Vagina (tissue), 2 donors: ENCODE results near the gene LRIT1. TPM values are rescaled to one million over a fixed set of nuclear protein-coding genes. Genes with fewer than 3 reads are reported as not detected.

Experiments used
- DNase-seq, 2 donors: peaks; one replicate each; pipeline ENCODE4 v3.0.0-alpha.2; 2017; ENCODE audit errors: extremely low spot score in 2 of 2
- H3K27ac ChIP-seq: fragments of 200-600 bp; sonication (generic); one replicate; pipeline ENCODE4 v1.5.1; 2019
- H3K27me3 ChIP-seq: fragments of 200-600 bp; sonication (generic); one replicate; pipeline ENCODE4 v1.5.1; 2019
- H3K36me3 ChIP-seq, 2 donors: fragments of 200-600 bp; sonication (generic); one replicate each; pipeline ENCODE4 v1.5.1; 2017 to 2019
- H3K4me1 ChIP-seq: fragments of 200-600 bp; sonication (generic); one replicate; pipeline ENCODE4 v1.5.1; 2019
- H3K4me3 ChIP-seq, 2 donors: fragments of 200-600 bp; sonication (generic); 1 replicate in 1 of 2; 2 replicates in 1 of 2; pipeline ENCODE4 v1.5.1; 2016 to 2019
- H3K9me3 ChIP-seq: fragments of 200-600 bp; sonication (generic); one replicate; pipeline ENCODE4 v1.5.1; 2019
- CTCF ChIP-seq, 3 experiments: fragments of 450-650 bp in 2 of 3; fragments of 200-600 bp in 1 of 3; sonication (generic) in 1 of 3; IDR thresholded peaks; one replicate each; pipeline ENCODE4 v1.5.1; 2017 to 2019; ENCODE audit warnings: antibody characterized with exemption in 3 of 3, mild to moderate bottlenecking in 2 of 3, moderate library complexity in 2 of 3
- POLR2A ChIP-seq, 2 donors: fragments of 450-650 bp; IDR thresholded peaks; one replicate each; pipeline ENCODE4 v1.6.1; 2017; ENCODE audit warnings: antibody characterized with exemption in 2 of 2, mild to moderate bottlenecking in 2 of 2, moderate library complexity in 2 of 2
- POLR2AphosphoS5 ChIP-seq, 2 donors: sonication (generic); formaldehyde crosslinking; IDR thresholded peaks; one replicate each; pipeline ENCODE4 v1.9.0; 2017; ENCODE audit warnings: antibody characterized with exemption in 2 of 2, mild to moderate bottlenecking in 2 of 2, low read depth in 1 of 2; ENCODE audit not compliant: insufficient read depth in 1 of 2
- intact Hi-C: fragments of 100-400 bp; cut with DNase I; formaldehyde crosslinking; loops from one replicate; pipeline ENCODE4 v1.15.1; 2023
- total RNA-seq: library from RNA; depleted of rRNA; stranded (reverse); fragments of >200 nt; gene quantifications from one replicate; pipeline ENCODE4 v1.2.3, GENCODE V29; 2016

The LRIT1 gene
- total RNA-seq, 1 donor from 2014 or later, result not detected

- H3K27me3 ChIP-seq, result no peaks in the 10 kb centered on the region
- no peak for TF ChIP-seq POLR2A (IDR thresholded peaks at IDR 0.05)
- TF ChIP-seq POLR2AphosphoS5 (IDR thresholded peaks at IDR 0.05; ENCODE audit: insufficient read depth in 1 of 2, low read depth in 1 of 2), result no peak
- no peak overlapping the region for H3K4me3 ChIP-seq
- no peaks in the 10 kb centered on the region for H3K36me3 ChIP-seq
- no peaks in the 10 kb centered on the region for H3K9me3 ChIP-seq
- peak; percentile 69 to 84 for DNase-seq
- H3K4me1 ChIP-seq, result no peaks in the 10 kb centered on the region
- no peak overlapping the region for H3K27ac ChIP-seq
- intact Hi-C loops, result loop anchor here (5.0 kb wide), 1 partner anchor 275 kb away; no protein-coding TSS in a partner anchor
Observed at GRCh38 chr10:84262190-84262956, 21.0 kb upstream of the LRIT1 start.

GRCh38 chr10:84261236-84261915 lies 20.0 kb upstream of the LRIT1 start:
- no peaks in the 10 kb centered on the region for H3K9me3 ChIP-seq
- DNase-seq, result peak in 1 of 2 donors; percentile 46
- no peak overlapping the region for H3K4me3 ChIP-seq
- no peaks in the 10 kb centered on the region for H3K27me3 ChIP-seq
- H3K4me1 ChIP-seq, result no peaks in the 10 kb centered on the region
- intact Hi-C loops, result loop anchor here (5.0 kb wide), 1 partner anchor 276 kb away; no protein-coding TSS in a partner anchor
- H3K36me3 ChIP-seq, result no peaks in the 10 kb centered on the region
- no peak for TF ChIP-seq CTCF (IDR thresholded peaks at IDR 0.05)
- no peak for TF ChIP-seq POLR2A (IDR thresholded peaks at IDR 0.05)
- TF ChIP-seq POLR2AphosphoS5 (IDR thresholded peaks at IDR 0.05; ENCODE audit: insufficient read depth in 1 of 2, low read depth in 1 of 2), result no peak
- H3K27ac ChIP-seq, result no peak overlapping the region

GRCh38 chr10:84258034-84258695 lies 16.8 kb upstream of the LRIT1 start:
- intact Hi-C loops, result no loop called here
- H3K9me3 ChIP-seq, result no peaks in the 10 kb centered on the region
- DNase-seq, result peak in 1 of 2 donors; percentile 67
- no peaks in the 10 kb centered on the region for H3K36me3 ChIP-seq
- TF ChIP-seq POLR2AphosphoS5 (IDR thresholded peaks at IDR 0.05; ENCODE audit: insufficient read depth in 1 of 2, low read depth in 1 of 2), result no peak
- no peaks in the 10 kb centered on the region for H3K4me1 ChIP-seq
- H3K27ac ChIP-seq, result no peak overlapping the region
- no peak overlapping the region for H3K4me3 ChIP-seq
- H3K27me3 ChIP-seq, result no peaks in the 10 kb centered on the region

GRCh38 chr10:84257343-84258020 lies 16.1 kb upstream of the LRIT1 start:
- H3K4me1 ChIP-seq, result no peaks in the 10 kb centered on the region
- peak; percentile 52 to 67 for DNase-seq
- no peaks in the 10 kb centered on the region for H3K27me3 ChIP-seq
- H3K9me3 ChIP-seq, result no peaks in the 10 kb centered on the region
- intact Hi-C loops, result no loop called here
- no peak overlapping the region for H3K27ac ChIP-seq
- no peak overlapping the region for H3K4me3 ChIP-seq
- TF ChIP-seq POLR2A (IDR thresholded peaks at IDR 0.05), result no peak
- TF ChIP-seq POLR2AphosphoS5 (IDR thresholded peaks at IDR 0.05; ENCODE audit: insufficient read depth in 1 of 2, low read depth in 1 of 2), result no peak
- TF ChIP-seq CTCF (IDR thresholded peaks at IDR 0.05), result no peak
- H3K36me3 ChIP-seq, result no peaks in the 10 kb centered on the region

- intact Hi-C loops, result no loop called here
- Histone ChIP-seq H3K4me1 (no peaks in the 10 kb centered on the region), H3K4me3 (no peak overlapping the region), H3K36me3 (no peaks in the 10 kb centered on the region), H3K27me3 (no peaks in the 10 kb centered on the region), H3K27ac (no peak overlapping the region), H3K9me3 (no peaks in the 10 kb centered on the region)
- TF ChIP-seq CTCF (IDR thresholded peaks at IDR 0.05) (no peak), POLR2A (IDR thresholded peaks at IDR 0.05) (no peak), POLR2AphosphoS5 (IDR thresholded peaks at IDR 0.05; ENCODE audit: insufficient read depth in 1 of 2, low read depth in 1 of 2) (no peak)
- peak; percentile 82 to 93 for DNase-seq
Observed at GRCh38 chr10:84256510-84257342, 15.4 kb upstream of the LRIT1 start.
